GM12892 (cell line): ENCODE data around the gene ASIC2.

ENCODE experiments used
- POLR2A ChIP-seq: IDR thresholded peaks from 2 replicates; pipeline ENCODE4 v1.6.1; 2011; ENCODE audit warnings: low read depth, low read length, control low read depth
- POLR2AphosphoS5 ChIP-seq: IDR thresholded peaks from 2 replicates; pipeline ENCODE4 v1.6.1; 2011; ENCODE audit warnings: low read depth, low read length, control low read depth
- TAF1 ChIP-seq: IDR thresholded peaks from 2 replicates; pipeline ENCODE4 v1.6.1; 2011; ENCODE audit warnings: low read depth, mild to moderate bottlenecking, control low read depth, low read length, borderline replicate concordance

DNA sequence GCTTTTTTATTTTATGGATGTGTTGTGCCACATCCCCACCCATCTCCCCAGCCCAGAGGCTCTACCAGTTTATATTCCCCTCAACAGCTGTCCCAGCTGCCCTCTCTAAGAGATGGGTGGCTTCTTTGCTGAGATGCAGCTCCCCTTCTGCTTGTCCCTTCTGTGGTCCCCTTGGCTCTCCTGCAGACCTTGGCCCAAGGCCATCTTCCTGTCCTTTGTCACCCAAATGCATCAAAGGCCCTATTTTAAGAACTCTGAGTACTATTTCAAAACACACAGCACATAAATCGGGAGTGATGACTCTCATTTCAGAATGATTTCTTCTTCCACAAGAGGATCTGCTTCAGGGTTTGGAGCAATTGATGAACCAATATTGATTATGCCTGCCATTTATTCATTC is 216.1 kb downstream of the ASIC2 start:
- TF ChIP-seq POLR2A: no peak
- no peak for TF ChIP-seq POLR2AphosphoS5
- no peak for TF ChIP-seq TAF1
